ENCODE measurements around the gene LUC7L. TPM values are rescaled to one million over a fixed set of nuclear protein-coding genes. Genes with fewer than 3 reads are reported as not detected.

The LUC7L gene
- polyA plus RNA-seq, 1 donor (not counting 4 experiments of a cell fraction or from before 2014, with no cell fraction given) = 31.0 TPM

DNA sequence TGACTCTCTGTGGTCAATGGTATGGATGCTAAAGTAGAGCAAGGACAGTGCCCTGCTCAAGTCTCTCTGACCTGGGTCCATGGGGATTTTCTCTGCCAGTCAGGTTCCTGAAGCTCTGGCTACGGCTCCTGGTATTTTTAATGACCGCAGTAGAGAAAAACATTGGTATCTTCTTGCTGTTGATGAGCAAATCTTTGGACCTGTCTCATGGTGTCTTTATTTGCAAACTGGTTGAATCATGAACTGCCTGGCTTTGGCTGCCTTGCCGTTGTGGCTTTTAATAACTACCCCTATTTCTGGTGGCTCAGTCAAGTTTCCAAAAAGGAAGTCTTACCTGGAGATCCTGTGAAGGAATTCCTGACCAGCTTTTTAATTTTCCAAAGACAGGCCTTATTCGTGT lies 14.1 kb upstream of the LUC7L start:
- no peaks in the 10 kb centered on the region for H3K9me3 ChIP-seq (ENCODE audit: control insufficient read depth, low read depth, low read length)
- no peak overlapping the region for H3K27ac ChIP-seq (ENCODE audit: control insufficient read depth, insufficient read depth, low read length)
- H3K9me1 ChIP-seq (ENCODE audit: control insufficient read depth, extremely low read depth, insufficient read depth, low read length) = no peaks in the 10 kb centered on the region
- peaks cover 0 to 2% of the 10 kb centered on the region in 2 experiments for H3K36me3 ChIP-seq (ENCODE audit: control insufficient read depth in 2 of 2, extremely low read depth in 1 of 2, insufficient read depth in 2 of 2, low read length in 2 of 2)
- dilution Hi-C loops (cut with MboI; ENCODE audit: extremely low pct_ligation_motif_present, low sequenced_read_pairs) = no loop called here
- no peak overlapping the region for H3K9ac ChIP-seq (ENCODE audit: control insufficient read depth, extremely low read depth, insufficient read depth, low read length)
- FAIRE-seq (no peak), DNase-seq (ENCODE audit: low read depth, low spot score) (no peak)
- no peak for TF ChIP-seq EZH2 (IDR thresholded peaks at IDR 0.05; ENCODE audit: low read length)
- TF ChIP-seq, protein P1, sequence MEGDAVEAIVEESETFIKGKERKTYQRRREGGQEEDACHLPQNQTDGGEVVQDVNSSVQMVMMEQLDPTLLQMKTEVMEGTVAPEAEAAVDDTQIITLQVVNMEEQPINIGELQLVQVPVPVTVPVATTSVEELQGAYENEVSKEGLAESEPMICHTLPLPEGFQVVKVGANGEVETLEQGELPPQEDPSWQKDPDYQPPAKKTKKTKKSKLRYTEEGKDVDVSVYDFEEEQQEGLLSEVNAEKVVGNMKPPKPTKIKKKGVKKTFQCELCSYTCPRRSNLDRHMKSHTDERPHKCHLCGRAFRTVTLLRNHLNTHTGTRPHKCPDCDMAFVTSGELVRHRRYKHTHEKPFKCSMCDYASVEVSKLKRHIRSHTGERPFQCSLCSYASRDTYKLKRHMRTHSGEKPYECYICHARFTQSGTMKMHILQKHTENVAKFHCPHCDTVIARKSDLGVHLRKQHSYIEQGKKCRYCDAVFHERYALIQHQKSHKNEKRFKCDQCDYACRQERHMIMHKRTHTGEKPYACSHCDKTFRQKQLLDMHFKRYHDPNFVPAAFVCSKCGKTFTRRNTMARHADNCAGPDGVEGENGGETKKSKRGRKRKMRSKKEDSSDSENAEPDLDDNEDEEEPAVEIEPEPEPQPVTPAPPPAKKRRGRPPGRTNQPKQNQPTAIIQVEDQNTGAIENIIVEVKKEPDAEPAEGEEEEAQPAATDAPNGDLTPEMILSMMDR (optimal IDR thresholded peaks at IDR 0.05 in 1 of 3, IDR thresholded peaks at IDR 0.05 in 1 of 3, conservative IDR thresholded peaks at IDR 0.05 in 1 of 3; ENCODE audit: extremely low read depth in 1 of 3, insufficient read depth in 2 of 3, low read length in 3 of 3) = no peak
- no peaks in the 10 kb centered on the region for H3K4me1 ChIP-seq (ENCODE audit: control insufficient read depth, extremely low read depth, insufficient read depth, low read length)
- H4K20me1 ChIP-seq (ENCODE audit: control insufficient read depth, extremely low read depth, insufficient read depth, low read length) = no peaks in the 10 kb centered on the region
- no peak overlapping the region for H3K4me3 ChIP-seq (ENCODE audit: control insufficient read depth in 2 of 3, extremely low read depth in 1 of 3, insufficient read depth in 2 of 3, low read depth in 1 of 3, low read length in 3 of 3)
- no peaks in the 10 kb centered on the region for H3K27me3 ChIP-seq (ENCODE audit: control insufficient read depth, extremely low read depth, insufficient read depth, low read length)
- peaks cover 2% of the 10 kb centered on the region for H3K79me2 ChIP-seq (ENCODE audit: control insufficient read depth, insufficient read depth, low read length)
- H2AFZ ChIP-seq (ENCODE audit: control insufficient read depth, low read length) = no peak overlapping the region
- no peak overlapping the region for H3K4me2 ChIP-seq (ENCODE audit: control insufficient read depth, extremely low read depth, insufficient read depth, low read depth, low read length)

DNA sequence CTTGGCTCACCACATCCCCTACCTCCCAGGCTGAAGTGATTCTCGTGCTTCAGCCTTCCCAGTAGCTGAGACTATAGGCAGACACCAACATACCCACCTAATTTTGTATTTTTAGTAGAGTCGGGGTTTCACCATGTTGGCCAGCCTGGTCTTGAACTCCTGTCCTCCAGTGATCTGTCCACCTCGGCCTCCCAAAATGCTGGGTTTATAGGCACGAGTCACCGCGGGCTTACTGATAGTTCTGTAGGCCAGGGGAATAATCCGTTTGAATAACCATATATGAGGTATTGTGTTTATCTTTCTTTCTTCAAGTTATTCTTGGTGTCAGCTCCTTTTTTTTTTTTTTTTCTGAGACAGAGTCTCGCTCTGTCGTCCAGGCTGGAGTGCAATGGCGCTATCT lies 13.0 kb upstream of the LUC7L start:
- Histone ChIP-seq H3K9ac (ENCODE audit: control insufficient read depth, extremely low read depth, insufficient read depth, low read length) (no peak overlapping the region), H2AFZ (ENCODE audit: control insufficient read depth, low read length) (no peak overlapping the region), H3K36me3 (ENCODE audit: control insufficient read depth in 2 of 2, extremely low read depth in 1 of 2, insufficient read depth in 2 of 2, low read length in 2 of 2) (peaks cover 0 to 3% of the 10 kb centered on the region in 2 experiments), H3K4me1 (ENCODE audit: control insufficient read depth, extremely low read depth, insufficient read depth, low read length) (no peaks in the 10 kb centered on the region), H3K79me2 (ENCODE audit: control insufficient read depth, insufficient read depth, low read length) (peaks cover 2% of the 10 kb centered on the region), H3K9me1 (ENCODE audit: control insufficient read depth, extremely low read depth, insufficient read depth, low read length) (no peaks in the 10 kb centered on the region), H3K27ac (ENCODE audit: control insufficient read depth, insufficient read depth, low read length) (no peak overlapping the region), H3K27me3 (ENCODE audit: control insufficient read depth, extremely low read depth, insufficient read depth, low read length) (no peaks in the 10 kb centered on the region), H3K9me3 (ENCODE audit: control insufficient read depth, low read depth, low read length) (no peaks in the 10 kb centered on the region), H3K4me3 (ENCODE audit: control insufficient read depth in 2 of 3, extremely low read depth in 1 of 3, insufficient read depth in 2 of 3, low read depth in 1 of 3, low read length in 3 of 3) (no peak overlapping the region), H3K4me2 (ENCODE audit: control insufficient read depth, extremely low read depth, insufficient read depth, low read depth, low read length) (no peak overlapping the region), H4K20me1 (ENCODE audit: control insufficient read depth, extremely low read depth, insufficient read depth, low read length) (no peaks in the 10 kb centered on the region)
- TF ChIP-seq, protein P1 (optimal IDR thresholded peaks at IDR 0.05 in 1 of 3, IDR thresholded peaks at IDR 0.05 in 1 of 3, conservative IDR thresholded peaks at IDR 0.05 in 1 of 3; ENCODE audit: extremely low read depth in 1 of 3, insufficient read depth in 2 of 3, low read length in 3 of 3) = no peak
- TF ChIP-seq EZH2 (IDR thresholded peaks at IDR 0.05; ENCODE audit: low read length) = no peak
- DNase-seq (ENCODE audit: low read depth, low spot score) = no peak
- dilution Hi-C loops (cut with MboI; ENCODE audit: extremely low pct_ligation_motif_present, low sequenced_read_pairs) = no loop called here
- no peak for FAIRE-seq

Data from keratinocyte (primary cell).